Endodermal cell (in vitro differentiated cells): ENCODE results near the gene TLK2. TPM values are rescaled to one million over a fixed set of nuclear protein-coding genes. Genes with fewer than 3 reads are reported as not detected.
A peak's percentile ranks its signal among the peaks of the same experiment; 100 is the strongest.

ENCODE experiments used
- DNase-seq: peaks from one replicate; pipeline ENCODE4 v3.0.0-alpha.2; 2017
- H3K27ac ChIP-seq: 2 replicates; pipeline ENCODE4 v1.5.1; 2013; ENCODE audit warnings: mild to moderate bottlenecking, low read depth, low read length, moderate library complexity
- H3K27me3 ChIP-seq: 2 replicates; pipeline ENCODE4 v1.6.1; 2013; ENCODE audit warnings: mild to moderate bottlenecking, low read length, moderate library complexity; ENCODE audit not compliant: insufficient read depth, control insufficient read depth, poor library complexity, severe bottlenecking
- H3K36me3 ChIP-seq: 2 replicates; pipeline ENCODE4 v1.7.0; 2013; ENCODE audit warnings: mild to moderate bottlenecking, low read length, moderate library complexity; ENCODE audit not compliant: control insufficient read depth, insufficient read depth
- H3K4me1 ChIP-seq: one replicate; pipeline ENCODE4 v1.7.0; 2013; ENCODE audit warnings: low read length; ENCODE audit not compliant: control insufficient read depth, insufficient read depth
- H3K4me3 ChIP-seq: 2 replicates; pipeline ENCODE4 v1.5.1; 2013; ENCODE audit warnings: mild to moderate bottlenecking, low read length, moderate library complexity
- H3K9ac ChIP-seq: 2 replicates; pipeline ENCODE4 v1.6.1; 2013; ENCODE audit warnings: mild to moderate bottlenecking, low read length, moderate library complexity; ENCODE audit not compliant: poor library complexity, severe bottlenecking; ENCODE audit errors: extremely low read depth
- H3K9me3 ChIP-seq: 2 replicates; pipeline ENCODE4 v1.6.1; 2013; ENCODE audit warnings: mild to moderate bottlenecking, low read length, moderate library complexity; ENCODE audit not compliant: control insufficient read depth
- H3K27ac Mint-ChIP-seq: 2 replicates; pipeline ENCODE4 v1.8.0; 2020; ENCODE audit warnings: mixed read lengths
- H3K27me3 Mint-ChIP-seq: 2 replicates; pipeline ENCODE4 v1.8.0; 2021; ENCODE audit warnings: mild to moderate bottlenecking, mixed read lengths; ENCODE audit not compliant: insufficient read depth
- H3K36me3 Mint-ChIP-seq: 2 replicates; pipeline ENCODE4 v1.8.0; 2020; ENCODE audit warnings: low read depth, mixed read lengths
- H3K4me1 Mint-ChIP-seq: 2 replicates; pipeline ENCODE4 v1.8.0; 2020; ENCODE audit warnings: mixed read lengths
- H3K4me3 Mint-ChIP-seq: 2 replicates; pipeline ENCODE4 v1.8.0; 2020; ENCODE audit warnings: mild to moderate bottlenecking, moderate library complexity, mixed read lengths
- H3K9me3 Mint-ChIP-seq: 2 replicates; pipeline ENCODE4 v1.8.0; 2020; ENCODE audit warnings: mild to moderate bottlenecking, mixed read lengths
- WGBS, 2 experiments: methylation state at CpG; one replicate each; pipeline versions ENCODE4 v1.1.5 to v1.1.7; 2013; ENCODE audit warnings: missing lambda C conversion rate in 2 of 2, mixed read lengths in 1 of 2; ENCODE audit not compliant: insufficient coverage in 1 of 2, insufficient read length in 1 of 2; 5-methylcytosine and 5-hydroxymethylcytosine counted together
- total RNA-seq, 2 donors: library from RNA; stranded (reverse); fragmentation: NEBNext Ultra II Directional in 1 of 2; extraction: Animal tissue kit (Norgen Biotek cat#: 25700) in 1 of 2; gene quantifications; 2 replicates in 1 of 2; 3 replicates in 1 of 2; pipeline ENCODE4 v1.2.1, GENCODE V29; 2021
- TF ChIP-seq, protein P1 (sequence below): fragments of 200-600 bp; sonication (generic); conservative IDR thresholded peaks from 2 replicates; pipeline ENCODE4 v1.5.0; 2021; ENCODE audit warnings: antibody characterized with exemption, mild to moderate bottlenecking

TLK2 gene
- total RNA-seq, 2 donors from 2014 or later: 76.2 to 89.2 TPM

DNA sequence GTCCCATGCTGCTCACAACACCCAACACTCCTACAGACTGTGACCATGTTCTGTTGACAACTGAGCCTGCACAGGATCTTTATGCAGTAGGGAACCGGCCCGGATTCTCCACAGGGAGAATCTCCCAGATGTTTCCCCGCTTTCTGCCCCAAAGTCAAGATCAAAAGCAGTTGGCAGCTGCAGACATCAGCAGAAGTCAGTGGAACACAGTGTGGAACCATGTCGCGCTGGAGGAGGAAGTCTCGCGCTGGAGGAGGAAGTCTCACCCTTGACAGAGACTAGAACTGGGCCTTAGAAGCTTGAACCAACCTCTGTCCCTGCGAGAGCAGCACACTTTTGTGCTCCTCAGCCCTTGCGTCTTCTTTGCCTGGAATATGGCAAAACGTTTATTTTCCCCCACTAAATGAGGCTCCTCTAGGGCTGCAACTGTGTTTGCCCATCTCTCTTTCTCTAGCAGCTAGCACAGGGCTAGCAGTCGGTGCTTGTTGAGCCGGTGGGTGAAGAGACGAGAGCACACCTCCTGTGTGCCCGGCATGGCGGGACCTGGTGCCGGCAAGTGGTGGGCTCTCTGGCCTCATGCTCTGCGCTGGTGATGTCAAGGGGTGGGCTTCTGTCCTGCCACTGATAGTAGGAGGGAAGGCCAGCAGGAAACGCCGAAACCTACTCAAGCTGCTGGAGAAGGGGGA lies 146.7 kb downstream of the TLK2 start:
- WGBS, 2 experiments: 89 to 92% methylated on average over 12 to 19 of the region's 19 CpGs

DNA sequence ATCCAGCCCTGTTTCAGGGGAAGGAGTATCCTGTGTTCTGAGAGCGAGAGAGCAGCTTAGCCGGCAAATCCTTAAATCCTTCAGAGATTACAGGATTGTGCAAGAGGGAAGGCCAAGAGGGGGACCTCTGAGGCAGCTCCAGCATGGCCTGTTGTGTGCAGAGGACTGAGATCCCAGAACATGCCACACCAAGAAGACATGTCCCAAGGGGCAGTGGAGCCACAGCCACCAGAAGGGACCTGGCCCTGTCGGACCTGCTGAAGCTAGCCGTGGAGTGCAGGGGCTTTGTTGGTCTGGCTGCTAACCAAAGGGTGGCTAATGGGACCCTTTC lies 147.2 kb downstream of the TLK2 start:
- Mint-ChIP-seq H3K4me1 (peaks cover 32% of the 10 kb centered on the region), H3K27me3 (peaks cover 2% of the 10 kb centered on the region), H3K27ac (peak overlapping the region; percentile 80), H3K9me3 (no peaks in the 10 kb centered on the region), H3K36me3 (peaks cover 28% of the 10 kb centered on the region), H3K4me3 (peak overlapping the region; percentile 86)
- TF ChIP-seq, protein P1, sequence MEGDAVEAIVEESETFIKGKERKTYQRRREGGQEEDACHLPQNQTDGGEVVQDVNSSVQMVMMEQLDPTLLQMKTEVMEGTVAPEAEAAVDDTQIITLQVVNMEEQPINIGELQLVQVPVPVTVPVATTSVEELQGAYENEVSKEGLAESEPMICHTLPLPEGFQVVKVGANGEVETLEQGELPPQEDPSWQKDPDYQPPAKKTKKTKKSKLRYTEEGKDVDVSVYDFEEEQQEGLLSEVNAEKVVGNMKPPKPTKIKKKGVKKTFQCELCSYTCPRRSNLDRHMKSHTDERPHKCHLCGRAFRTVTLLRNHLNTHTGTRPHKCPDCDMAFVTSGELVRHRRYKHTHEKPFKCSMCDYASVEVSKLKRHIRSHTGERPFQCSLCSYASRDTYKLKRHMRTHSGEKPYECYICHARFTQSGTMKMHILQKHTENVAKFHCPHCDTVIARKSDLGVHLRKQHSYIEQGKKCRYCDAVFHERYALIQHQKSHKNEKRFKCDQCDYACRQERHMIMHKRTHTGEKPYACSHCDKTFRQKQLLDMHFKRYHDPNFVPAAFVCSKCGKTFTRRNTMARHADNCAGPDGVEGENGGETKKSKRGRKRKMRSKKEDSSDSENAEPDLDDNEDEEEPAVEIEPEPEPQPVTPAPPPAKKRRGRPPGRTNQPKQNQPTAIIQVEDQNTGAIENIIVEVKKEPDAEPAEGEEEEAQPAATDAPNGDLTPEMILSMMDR: no peak
- H3K36me3 ChIP-seq: peaks cover 29% of the 10 kb centered on the region
- WGBS, 2 experiments: 66 to 79% methylated on average over 4 of the region's 4 CpGs
- DNase-seq: peak; percentile 71
- no peaks in the 10 kb centered on the region for H3K27me3 ChIP-seq
- no peak overlapping the region for H3K9ac ChIP-seq
- H3K27ac ChIP-seq: no peak overlapping the region
- H3K9me3 ChIP-seq: peaks cover 5% of the 10 kb centered on the region
- peak overlapping the region; percentile 40 for H3K4me3 ChIP-seq
- H3K4me1 ChIP-seq: peaks cover 23% of the 10 kb centered on the region

More for the DNA sequence above, 146.7 kb downstream of the TLK2 start:
- peak overlapping the region; percentile 80 for H3K27ac Mint-ChIP-seq
- no peaks in the 10 kb centered on the region for H3K9me3 Mint-ChIP-seq
- H3K4me3 ChIP-seq: no peak overlapping the region
- peaks cover 28% of the 10 kb centered on the region for H3K36me3 Mint-ChIP-seq
- H3K36me3 ChIP-seq: peaks cover 29% of the 10 kb centered on the region
- H3K4me3 Mint-ChIP-seq: peak overlapping the region; percentile 86
- H3K4me1 Mint-ChIP-seq: peaks cover 30% of the 10 kb centered on the region
- peaks cover 5% of the 10 kb centered on the region for H3K9me3 ChIP-seq
- H3K27me3 ChIP-seq: no peaks in the 10 kb centered on the region
- TF ChIP-seq, protein P1: no peak
- peaks cover 2% of the 10 kb centered on the region for H3K27me3 Mint-ChIP-seq
- H3K9ac ChIP-seq: no peak overlapping the region
- no peak overlapping the region for H3K27ac ChIP-seq
- H3K4me1 ChIP-seq: peaks cover 23% of the 10 kb centered on the region
- DNase-seq: no peak

GRCh38 chr17:62626719-62627218 lies 148.1 kb downstream of the TLK2 start:
- DNase-seq: no peak
- Histone ChIP-seq H3K36me3 (peaks cover 29% of the 10 kb centered on the region), H3K27ac (peak overlapping the region; percentile 92), H3K9me3 (peaks cover 5% of the 10 kb centered on the region), H3K27me3 (no peaks in the 10 kb centered on the region), H3K4me1 (peaks cover 23% of the 10 kb centered on the region), H3K9ac (peak overlapping the region; percentile 72), H3K4me3 (peak overlapping the region; percentile 95)
- TF ChIP-seq, protein P1: no peak
- WGBS, 2 experiments: 15 to 21% methylated on average over 7 to 21 of the region's 21 CpGs
- Mint-ChIP-seq H3K27me3 (peaks cover 2% of the 10 kb centered on the region), H3K9me3 (no peaks in the 10 kb centered on the region), H3K36me3 (peaks cover 28% of the 10 kb centered on the region), H3K4me3 (peak overlapping the region; percentile 86), H3K4me1 (peaks cover 34% of the 10 kb centered on the region), H3K27ac (peak overlapping the region; percentile 74)
